NT2/D1 (cell line): ENCODE results near the gene TBC1D22A.

Experiments
- YY1 ChIP-seq: IDR thresholded peaks from 2 replicates; pipeline ENCODE4 v1.6.1; 2011; ENCODE audit not compliant: insufficient read length, insufficient read depth
- ZNF274 ChIP-seq: IDR thresholded peaks from 2 replicates; pipeline ENCODE4 v1.6.1; 2011; ENCODE audit warnings: mild to moderate bottlenecking, low read depth, low read length

- TF ChIP-seq YY1: no peak
- TF ChIP-seq ZNF274: no peak
Observed at GRCh38 chr22:46762238-46763050, at the start of gene TBC1D22A.
